Measurements from ENCODE around the gene LPCAT2.

- no peak for TF ChIP-seq CTCF (IDR thresholded peaks at IDR 0.05)
- no peak for TF ChIP-seq RAD21 (conservative IDR thresholded peaks at IDR 0.05 in 1 of 2, IDR thresholded peaks at IDR 0.05 in 1 of 2)
- TF ChIP-seq RNF2 (IDR thresholded peaks at IDR 0.05; ENCODE audit: borderline replicate concordance, low read depth), result no peak
- TF ChIP-seq REST (IDR thresholded peaks at IDR 0.05), result no peak
- no peak for TF ChIP-seq POLR2A (IDR thresholded peaks at IDR 0.05; ENCODE audit: low read length)
- TF ChIP-seq RFX5 (IDR thresholded peaks at IDR 0.05), result no peak
- TF ChIP-seq FOSL2 (IDR thresholded peaks at IDR 0.05), result no peak
- TF ChIP-seq FOSL2 (CRISPR knock-in tag; IDR thresholded peaks at IDR 0.05), result no peak
- no peak for TF ChIP-seq KDM5A (IDR thresholded peaks at IDR 0.05)
- no peak for TF ChIP-seq PHF8 (IDR thresholded peaks at IDR 0.05; ENCODE audit: borderline replicate concordance, low read depth)
- no peak for TF ChIP-seq RCOR1 (IDR thresholded peaks at IDR 0.05; ENCODE audit: low read depth, low read length)
Observed at GRCh38 chr16:55508271-55508921, 476 bp upstream of the LPCAT2 start.
